HG02623 (cell line): Measurements from ENCODE around the gene SLC30A7.
"Not testable (repeated sequence)": the region's sequence is repeated elsewhere in the genome, so short reads cannot be mapped to it uniquely, and the experiment has no call there.

Source experiments
- ATAC-seq: cut with Tn5 transposase; IDR thresholded peaks from one replicate; pipeline ENCODE4 v1.9.1; 2021; ENCODE audit warnings: moderate library complexity; ENCODE audit not compliant: unreplicated experiment

SLC30A7 gene

DNA sequence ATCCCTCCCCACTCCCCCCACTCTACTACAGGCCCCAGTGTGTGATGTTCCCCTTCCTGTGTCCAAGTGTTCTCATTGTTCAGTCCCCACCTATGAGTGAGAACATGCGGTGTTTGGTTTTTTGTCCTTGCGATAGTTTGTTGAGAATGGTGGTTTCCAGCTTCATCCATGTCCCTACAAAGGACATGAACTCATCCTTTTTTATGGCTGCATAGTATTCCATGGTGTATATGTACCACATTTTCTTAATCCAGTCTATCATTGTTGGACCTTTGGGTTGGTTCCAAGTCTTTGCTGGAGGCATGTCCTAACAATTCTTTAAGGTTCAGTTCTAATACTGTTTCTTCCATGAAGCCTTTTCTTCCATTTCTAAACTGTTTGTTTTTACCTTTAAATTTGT lies 37.7 kb downstream of the SLC30A7 start:
- ATAC-seq, result not testable (repeated sequence)

DNA sequence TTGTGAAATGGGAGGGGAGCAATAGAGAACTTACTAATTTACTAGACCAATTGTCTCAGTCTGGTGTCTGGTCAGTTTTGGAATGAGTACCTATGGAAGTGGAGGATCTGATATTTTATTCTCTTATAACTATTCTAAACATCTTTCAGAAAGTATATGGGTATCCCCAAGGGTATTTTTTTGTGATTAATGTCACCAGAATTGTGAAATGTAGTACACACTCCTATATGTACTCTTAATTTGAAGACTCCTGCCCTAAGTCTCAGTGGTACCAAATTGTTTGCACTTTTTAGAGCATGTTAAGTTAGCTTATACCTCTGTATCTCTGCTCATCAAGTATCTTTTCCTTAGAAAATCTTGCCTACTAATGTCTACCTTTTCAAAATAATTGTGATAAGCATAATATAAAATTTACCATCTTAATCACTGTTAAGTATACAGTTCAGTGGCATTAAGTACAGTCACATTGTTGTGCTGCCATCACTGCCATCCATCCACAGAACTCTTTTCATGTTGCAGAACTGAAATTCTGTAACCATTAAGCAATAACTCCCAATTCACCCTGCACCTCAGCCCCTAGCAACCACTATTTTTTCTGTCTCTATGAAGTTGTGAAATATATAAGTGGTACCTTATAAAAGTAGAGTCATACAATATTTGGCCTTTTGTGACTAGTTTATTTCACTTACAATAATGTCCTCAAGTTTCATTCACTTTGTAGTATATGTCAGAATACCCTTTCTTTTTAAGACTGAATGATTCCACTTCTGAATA lies 40.5 kb downstream of the SLC30A7 start:
- ATAC-seq, result no peak

DNA sequence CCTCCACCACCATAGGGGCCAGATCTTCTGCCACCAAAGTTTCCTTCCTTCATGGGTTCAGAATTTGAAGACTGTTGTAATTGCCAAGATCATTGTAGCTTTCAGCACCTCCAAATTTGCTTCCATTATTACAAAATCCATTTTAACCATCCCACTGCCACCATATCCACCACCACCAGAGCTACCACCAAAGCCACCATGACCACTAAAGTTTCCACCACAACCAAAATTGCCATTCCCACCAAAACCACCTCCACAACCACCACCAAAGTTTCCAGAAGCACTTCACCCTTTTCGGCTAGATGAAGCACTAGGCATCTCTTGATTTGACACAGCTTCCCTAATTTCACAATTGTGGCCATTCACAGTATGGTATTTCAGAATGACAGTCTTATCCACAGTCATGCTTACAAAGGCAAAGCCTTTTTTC lies 45.2 kb downstream of the SLC30A7 start:
- ATAC-seq, result peak; percentile 63

DNA sequence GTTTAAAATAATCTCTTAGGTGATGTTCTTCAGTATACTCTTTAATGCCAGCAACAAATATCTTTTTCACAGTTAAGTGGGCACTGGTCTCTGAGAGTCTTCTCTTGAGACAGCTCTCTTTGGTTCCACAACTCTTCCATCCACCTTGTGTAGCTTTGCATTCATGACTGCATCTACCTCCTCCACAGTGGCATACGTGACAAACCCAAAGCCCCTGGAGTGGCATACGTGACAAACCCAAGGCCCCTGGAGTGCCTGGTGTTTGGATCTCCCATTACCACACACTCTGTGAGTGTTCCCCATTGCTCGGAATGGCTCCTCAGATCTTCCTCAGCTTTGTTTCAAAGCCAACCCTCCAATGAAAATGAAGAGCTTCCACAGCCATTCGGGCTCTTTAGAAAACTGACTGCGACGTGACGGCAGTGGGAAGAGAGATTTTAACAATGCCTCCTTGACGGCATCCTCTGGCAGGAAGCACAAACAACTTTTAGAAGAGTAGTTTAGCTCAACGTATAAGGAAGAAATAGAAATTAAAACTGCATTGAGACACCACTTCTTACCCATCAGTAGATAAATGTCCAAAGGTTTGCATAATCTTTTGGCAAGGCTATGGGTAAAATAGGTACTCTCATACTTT lies 45.8 kb downstream of the SLC30A7 start:
- peak; percentile 10 for ATAC-seq

DNA sequence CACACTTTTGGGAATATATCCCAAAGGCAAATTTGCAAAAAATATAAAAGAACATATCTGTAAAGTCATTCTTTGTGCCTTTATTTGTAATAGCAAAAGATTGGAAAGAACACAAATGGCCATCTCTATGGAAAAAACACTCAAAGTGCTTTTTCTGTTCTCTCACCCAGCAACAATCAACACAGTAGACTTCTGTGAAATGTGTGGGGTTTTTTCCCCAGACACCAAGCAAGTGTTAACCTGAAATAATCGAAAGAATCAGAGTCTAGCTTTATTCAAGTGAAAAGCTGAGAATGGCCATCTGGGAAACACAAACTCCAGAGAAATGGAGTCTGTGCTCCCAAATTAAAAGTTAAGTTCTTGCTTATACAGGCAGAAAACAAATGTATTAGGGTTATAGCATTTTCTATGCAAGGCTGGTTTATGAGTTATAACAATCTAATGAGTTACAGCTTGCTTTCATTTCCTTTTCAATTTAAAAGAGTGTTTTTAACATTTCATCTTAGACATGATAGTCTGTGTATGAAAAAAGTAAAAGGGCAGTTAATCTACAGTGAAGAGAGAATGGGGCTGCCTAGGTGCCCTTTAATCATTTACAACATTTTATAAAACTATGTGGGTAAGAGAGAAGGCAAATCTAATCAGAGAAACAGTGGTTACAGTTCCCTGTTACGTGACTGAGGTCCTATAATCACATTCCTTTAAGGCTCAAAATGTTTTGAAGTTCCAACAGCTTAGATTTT lies 46.6 kb downstream of the SLC30A7 start:
- ATAC-seq, result no peak

DNA sequence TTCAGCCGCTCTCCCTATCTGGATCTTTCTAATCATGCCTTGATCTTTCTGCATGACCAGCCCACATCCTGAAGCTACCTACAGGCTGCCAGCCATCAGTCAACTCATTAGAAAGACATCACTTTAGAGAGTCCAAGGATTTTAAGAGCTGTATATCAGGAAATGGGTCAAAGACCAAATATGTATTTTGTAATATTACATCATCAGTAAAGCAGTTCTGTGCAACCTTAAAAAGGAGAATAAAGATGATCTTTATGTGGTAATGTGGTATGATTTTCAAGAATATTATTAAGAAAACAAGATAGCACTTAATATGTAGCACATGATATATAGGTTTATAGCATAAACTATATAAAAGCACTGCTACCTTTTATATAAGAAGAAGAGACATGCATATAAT lies 47.6 kb downstream of the SLC30A7 start:
- no peak for ATAC-seq

DNA sequence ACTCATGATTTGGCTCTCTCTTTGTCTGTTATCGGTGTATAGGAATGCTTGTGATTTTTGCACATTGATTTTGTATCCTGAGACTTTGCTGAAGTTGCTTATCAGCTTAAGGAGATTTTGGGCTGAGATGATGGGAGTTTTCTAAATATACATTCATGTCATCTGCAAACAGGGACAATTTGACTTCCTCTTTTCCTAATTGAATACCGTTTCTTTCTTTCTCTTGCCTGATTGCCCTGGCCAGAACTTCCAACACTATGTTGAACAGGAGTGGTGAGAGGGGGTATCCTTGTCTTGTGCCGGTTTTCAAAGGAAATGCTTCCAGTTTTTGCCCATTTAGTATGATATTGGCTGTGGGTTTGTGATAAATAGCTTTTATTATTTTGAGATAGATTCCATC lies 50.2 kb downstream of the SLC30A7 start:
- ATAC-seq, result not testable (repeated sequence)

DNA sequence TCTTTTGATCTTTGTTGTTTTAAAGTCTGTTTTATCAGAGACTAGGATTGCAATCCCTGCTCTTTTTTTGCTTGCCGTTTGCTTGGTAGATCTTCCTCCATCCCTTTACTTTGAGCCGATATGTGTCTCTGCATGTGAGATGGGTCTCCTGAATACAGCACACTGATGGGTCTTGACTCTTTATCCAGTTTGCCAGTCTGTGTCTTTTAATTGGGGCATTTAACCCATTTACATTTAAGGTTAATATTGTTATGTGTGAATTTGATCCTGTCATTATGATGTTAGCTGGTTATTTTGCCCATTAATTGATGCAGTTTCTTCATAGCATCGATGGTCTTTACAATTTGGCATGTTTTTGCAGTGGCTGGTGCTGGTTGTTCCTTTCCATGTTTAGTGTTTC lies 51.9 kb downstream of the SLC30A7 start:
- not testable (repeated sequence) for ATAC-seq

DNA sequence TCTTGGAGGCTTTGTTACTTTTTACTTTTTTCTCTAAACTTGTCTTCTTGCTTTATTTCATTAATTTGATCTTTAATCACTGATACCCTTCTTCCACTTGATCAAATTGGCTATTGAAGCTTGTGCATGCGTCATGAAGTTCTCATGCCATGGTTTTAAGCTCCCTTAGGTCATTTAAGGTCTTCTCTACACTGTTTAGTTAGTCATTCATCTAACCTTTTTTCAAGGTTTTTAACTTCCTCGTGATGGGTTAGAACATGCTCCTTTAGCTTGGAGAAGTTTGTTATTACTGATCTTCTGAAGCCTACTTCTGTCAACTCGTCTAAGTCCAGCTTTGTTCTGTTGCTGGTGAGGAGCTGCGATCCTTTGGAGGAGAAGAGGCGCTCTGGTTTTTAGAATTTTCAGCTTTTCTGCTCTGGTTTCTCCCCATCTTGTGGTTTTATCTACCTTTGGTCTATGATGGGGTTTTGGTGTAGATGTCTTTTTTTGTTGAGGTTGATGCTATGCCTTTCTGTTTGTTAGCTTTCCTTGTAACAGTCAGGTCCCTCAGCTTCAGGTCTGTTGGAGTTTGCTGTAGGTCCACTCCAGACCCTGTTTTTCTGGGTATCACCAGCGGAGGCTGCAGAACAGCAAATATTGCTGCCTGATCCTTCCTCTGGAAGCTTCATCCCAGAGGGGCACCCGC lies 53.0 kb downstream of the SLC30A7 start:
- not testable (repeated sequence) for ATAC-seq

DNA sequence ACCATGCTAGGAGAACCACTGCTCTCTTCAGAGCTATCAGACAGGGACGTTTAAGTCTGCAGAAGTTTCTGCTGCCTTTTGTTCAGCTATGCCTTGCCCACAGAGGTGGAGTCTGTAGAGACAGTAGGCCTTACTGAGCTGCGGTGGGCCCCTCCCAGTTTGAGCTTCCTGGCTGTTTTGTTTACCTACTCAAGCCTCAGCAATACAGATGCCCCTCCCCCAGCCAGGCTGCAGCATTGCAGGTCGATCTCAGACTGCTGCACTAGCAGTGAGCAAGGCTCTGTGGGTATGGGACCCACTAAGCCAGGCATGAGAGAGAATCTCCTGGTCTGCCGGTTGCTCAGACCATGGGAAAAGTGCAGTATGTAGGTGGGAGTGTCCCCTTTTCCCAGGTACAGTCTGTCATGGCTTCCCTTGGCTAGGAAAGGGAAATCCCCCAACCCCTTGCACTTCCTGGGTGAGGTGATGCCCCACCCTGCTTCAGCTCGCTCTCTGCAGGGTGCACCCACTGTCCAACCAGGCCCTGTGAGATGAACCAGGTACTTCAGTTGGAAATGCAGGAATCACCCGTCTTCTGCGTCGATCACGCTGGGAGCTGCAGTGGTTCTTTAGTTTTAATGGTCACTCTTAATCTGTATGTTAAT lies 53.7 kb downstream of the SLC30A7 start:
- ATAC-seq, result peak; percentile 86

DNA sequence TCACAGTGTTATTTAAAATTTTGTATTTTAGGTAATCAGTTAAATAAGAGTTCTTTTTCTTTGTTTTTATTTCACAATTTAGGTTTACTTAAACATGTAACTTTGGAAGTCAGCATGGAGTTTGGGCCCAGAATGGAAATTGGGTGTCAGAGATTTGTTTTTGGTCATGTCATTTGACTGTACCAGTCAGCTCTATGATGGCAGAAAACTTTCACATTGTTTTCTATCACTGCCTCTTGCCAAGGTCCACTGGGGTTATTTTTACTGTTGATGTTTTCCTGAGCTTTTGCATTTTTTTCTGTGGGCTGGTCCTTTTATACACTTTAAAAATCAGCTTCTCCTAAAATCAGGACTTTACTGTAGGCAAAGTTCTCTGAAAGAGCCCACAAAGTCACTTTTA lies 54.4 kb downstream of the SLC30A7 start:
- ATAC-seq, result no peak

DNA sequence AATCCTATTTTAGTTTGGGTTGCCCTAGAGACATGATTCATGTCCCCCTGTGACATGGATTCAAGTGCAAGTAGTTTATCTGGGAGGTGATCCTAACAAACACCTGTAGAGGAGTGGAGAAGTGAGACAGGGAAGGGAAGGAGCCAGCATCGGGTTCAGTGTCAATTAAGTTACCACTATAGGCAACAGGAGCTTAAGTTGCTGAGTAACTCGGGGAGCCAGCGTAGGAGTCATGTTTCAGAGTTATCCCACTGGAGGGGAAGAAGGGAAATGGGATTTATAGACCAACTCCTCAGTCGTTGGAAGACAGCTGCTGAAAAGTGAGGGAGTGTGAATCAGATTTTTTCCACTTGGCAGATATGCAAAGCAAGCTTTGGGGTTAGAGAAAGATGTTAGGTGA lies 54.9 kb downstream of the SLC30A7 start:
- ATAC-seq, result no peak

DNA sequence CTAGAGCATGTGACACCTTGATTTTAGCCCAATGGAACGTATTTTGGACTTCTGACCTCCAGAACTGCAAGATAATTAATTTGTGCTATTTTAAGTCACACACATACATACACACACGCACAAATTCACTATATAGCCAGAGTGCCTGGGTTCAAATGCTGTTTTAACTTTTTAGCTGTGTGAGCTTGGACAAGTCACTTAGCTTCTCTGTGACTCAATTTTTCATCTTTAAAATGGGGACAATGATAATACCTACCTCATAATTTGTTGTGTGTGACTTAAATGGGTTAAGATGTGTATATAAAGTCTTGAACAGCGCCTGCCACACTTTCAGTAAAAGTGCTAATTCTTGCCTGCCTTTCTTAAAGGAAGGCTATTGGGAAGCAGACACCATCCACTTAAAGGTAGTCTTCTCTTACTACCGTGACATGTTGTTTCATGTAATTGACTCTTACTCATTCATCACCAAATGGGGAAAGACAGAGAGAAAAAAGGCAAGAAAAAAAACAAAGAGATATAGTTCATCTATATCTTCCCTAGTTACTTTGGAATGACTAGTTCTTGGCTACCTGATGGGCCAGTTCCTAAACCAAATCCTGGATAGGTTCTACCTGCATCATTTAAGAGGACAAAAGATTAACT lies 56.3 kb downstream of the SLC30A7 start:
- no peak for ATAC-seq

DNA sequence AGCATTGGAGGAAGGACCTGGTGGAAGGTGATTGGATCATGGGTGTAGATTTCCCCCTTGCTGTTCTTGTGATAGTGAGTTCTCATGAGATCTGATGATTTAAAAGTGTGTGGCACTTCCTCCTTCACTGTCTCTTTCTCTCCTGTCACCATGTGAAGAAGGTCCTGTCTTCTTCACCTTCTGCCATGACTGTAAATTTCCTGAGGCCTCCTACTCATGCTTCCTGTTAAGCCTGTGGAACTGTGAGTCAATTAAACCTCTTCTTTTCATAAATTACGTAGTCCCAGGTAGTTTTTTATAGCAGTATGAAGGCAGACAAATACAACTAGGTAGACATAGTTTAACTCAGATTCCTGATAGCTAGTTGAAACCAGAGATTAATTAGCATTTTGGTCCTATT lies 57.1 kb downstream of the SLC30A7 start:
- not testable (repeated sequence) for ATAC-seq

DNA sequence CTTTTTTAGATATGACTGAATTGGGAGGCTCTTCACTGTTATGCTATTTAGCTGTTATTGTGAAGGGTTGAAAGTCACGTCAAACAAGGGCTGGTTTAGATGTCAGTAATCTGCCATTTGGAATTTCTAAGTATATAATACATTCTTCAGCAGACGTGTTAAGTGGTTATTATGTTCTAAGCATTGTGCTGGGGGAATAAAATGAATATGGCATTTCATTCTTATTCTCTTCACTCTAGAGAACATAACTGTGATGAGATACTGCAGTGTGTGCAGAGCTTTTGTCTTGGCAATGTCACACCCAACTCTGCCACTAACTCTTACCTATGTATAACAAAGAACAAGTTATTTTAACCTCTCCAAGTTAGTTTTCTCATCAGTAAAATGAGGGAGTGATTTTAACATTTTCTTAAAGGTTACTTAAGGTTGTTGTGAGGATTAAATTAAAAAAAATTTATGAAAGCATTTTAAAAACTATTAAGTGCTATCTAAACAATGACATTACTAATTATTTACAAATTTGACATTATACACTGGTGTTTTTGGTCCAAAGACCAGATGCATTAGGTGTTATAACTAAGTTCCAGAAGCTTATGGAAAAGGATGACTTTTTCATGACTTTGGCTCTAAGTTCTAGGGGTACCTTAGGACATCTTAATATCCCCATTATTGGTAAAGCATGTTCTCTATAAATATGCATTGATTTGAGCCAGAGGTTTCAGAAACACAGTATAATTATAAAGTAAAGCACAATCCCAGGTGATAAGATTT lies 58.3 kb downstream of the SLC30A7 start:
- no peak for ATAC-seq

DNA sequence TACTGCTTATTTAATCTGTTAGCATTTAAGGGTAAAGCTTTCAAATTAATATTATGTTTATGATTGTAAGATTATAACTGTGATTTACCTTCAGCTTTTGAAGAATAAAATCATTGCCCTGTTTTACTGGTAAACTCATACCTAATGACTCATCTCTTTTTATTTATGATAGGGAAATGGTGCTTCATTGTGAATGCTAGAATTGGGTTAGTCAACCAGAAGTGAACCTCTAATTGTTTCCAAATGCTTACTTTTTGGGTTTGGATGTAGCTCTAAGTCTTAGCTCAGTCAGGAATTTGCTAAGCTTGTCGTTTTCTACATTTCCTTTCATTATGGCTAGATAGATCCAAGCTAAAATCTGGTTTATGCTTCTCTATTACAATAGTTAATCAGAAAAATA lies 59.4 kb downstream of the SLC30A7 start:
- ATAC-seq, result no peak

DNA sequence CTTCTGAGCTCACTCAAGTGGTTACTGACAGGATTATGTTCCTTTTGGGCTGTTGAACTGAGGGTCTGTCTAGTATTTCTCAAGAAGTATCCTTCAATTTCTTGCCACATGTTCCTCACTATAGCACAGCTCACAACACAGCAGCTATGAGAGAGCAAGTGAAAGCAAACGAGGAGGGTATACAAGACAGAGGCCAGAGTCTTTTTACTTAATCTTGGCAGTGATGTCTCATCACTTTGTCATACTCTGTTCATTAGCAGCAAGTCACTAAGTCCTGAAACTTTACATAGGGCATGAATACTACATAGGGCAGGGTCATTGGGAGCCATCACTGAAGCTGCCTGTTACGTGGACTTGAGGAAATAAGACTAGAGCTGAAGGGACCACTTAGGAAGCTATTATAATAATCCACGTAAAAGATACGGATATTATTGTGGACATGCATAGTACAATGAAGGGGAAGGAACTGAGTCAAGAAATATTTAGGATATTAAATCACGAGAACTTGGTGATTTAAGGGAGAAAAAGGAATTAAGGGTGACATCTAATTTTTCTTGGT lies 63.7 kb downstream of the SLC30A7 start:
- no peak for ATAC-seq

DNA sequence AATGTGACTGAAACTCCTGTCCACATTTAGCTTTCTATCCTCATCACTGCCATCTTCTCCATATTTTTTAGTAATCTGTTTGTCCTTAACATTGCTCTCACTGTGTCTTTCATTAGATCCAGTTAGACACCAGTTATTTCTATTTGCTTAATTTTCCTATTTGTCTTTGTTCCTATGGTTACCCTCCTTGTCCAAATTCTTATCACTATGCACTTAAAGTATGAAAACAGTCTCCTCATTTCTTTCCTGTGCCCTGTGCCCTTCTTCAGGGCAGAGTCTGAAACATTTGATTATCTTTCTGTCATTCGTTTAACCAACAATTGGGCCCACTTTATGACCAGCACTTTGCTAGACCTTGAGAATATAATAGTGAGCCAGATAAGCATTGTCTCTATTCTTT lies 64.2 kb downstream of the SLC30A7 start:
- ATAC-seq, result no peak

DNA sequence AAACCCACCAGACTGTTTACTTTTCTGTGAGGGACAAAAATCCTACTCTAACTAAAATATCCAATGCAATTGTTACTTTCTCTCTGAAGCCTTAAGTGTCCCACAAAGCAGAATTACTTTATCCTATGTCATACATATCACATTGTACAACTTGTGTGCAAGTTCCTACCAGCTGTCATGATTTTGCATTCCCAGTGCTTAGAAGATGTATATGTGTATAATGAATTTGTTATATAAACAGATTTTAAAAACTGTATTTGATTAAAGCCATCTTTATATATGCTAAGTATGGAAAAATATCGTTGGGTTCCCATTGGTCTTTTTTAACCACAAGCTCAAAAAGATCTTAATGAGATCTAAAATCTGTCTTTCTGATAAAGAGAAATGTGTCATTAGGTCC lies 72.7 kb downstream of the SLC30A7 start:
- no peak for ATAC-seq
